Thyroid gland (tissue), 4 donors: ENCODE data around the gene SYNGR3.

Experiments
- POLR2A ChIP-seq, 2 donors: fragments of 450-650 bp; IDR thresholded peaks; one replicate each; pipeline ENCODE4 v1.6.1; 2017; ENCODE audit warnings: antibody characterized with exemption in 2 of 2, mild to moderate bottlenecking in 2 of 2, moderate library complexity in 1 of 2
- TF ChIP-seq, protein P1 (sequence below), 6 experiments: fragments of 200-600 bp in 3 of 6; fragments of 450-650 bp in 3 of 6; sonication (generic) in 3 of 6; IDR thresholded peaks; one replicate each; pipeline ENCODE4 v1.5.1; 2016 to 2019; ENCODE audit warnings: antibody characterized with exemption in 6 of 6, mild to moderate bottlenecking in 2 of 6, inconsistent platforms in 1 of 6, moderate library complexity in 1 of 6

DNA sequence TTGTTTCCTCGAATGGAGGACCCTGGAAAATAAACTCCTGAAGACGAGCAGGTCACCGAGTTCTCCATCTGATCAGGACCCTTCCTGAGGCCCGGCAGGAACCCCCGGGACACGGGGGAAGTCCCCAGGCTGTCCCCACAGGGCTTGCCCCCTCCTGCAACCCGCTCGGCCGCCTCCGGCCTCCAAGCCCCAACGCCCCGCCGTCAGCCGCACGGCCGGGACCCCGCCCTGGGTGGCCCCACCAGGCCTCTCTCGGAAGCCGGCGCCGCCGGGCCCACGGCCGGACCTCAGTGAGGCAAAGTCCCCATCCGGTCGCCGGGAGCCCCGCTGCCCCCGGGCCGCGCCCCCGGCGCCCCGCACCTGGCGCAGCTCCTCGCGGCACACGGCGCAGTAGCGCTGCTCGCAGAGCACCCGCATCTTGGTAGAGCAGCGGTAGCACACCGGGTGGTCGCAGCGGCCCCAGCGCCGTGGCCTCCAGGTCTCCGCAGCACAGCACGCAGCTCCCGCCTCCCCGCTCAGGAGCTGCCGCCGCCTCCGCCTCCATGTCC is 19.5 kb downstream of the SYNGR3 start:
- TF ChIP-seq POLR2A (IDR thresholded peaks at IDR 0.05) = no peak
- TF ChIP-seq, protein P1, sequence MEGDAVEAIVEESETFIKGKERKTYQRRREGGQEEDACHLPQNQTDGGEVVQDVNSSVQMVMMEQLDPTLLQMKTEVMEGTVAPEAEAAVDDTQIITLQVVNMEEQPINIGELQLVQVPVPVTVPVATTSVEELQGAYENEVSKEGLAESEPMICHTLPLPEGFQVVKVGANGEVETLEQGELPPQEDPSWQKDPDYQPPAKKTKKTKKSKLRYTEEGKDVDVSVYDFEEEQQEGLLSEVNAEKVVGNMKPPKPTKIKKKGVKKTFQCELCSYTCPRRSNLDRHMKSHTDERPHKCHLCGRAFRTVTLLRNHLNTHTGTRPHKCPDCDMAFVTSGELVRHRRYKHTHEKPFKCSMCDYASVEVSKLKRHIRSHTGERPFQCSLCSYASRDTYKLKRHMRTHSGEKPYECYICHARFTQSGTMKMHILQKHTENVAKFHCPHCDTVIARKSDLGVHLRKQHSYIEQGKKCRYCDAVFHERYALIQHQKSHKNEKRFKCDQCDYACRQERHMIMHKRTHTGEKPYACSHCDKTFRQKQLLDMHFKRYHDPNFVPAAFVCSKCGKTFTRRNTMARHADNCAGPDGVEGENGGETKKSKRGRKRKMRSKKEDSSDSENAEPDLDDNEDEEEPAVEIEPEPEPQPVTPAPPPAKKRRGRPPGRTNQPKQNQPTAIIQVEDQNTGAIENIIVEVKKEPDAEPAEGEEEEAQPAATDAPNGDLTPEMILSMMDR (IDR thresholded peaks at IDR 0.05) = no peak
